ENCODE measurements around the gene PGM1. TPM values are rescaled to one million over a fixed set of nuclear protein-coding genes. Genes with fewer than 3 reads are reported as not detected.

Gene PGM1
- total RNA-seq, 3 donors from 2014 or later (not counting 1 experiment from before 2014, with no cell fraction given) = 23.5 to 31.4 (median 23.7) TPM

- WGBS (ENCODE audit: insufficient coverage) = 93% methylated on average over 15 of the region's 15 CpGs
- Mint-ChIP-seq H3K27ac (no peak overlapping the region), H3K9me3 (no peaks in the 10 kb centered on the region), H3K27me3 (ENCODE audit: low read depth in 2 of 2) (no peaks in the 10 kb centered on the region), H3K4me1 (no peaks in the 10 kb centered on the region), H3K4me3 (no peak overlapping the region), H3K36me3 (no peaks in the 10 kb centered on the region)
- Histone ChIP-seq H3K36me3 (ENCODE audit: control insufficient read depth, insufficient read depth, low read length) (no peaks in the 10 kb centered on the region), H3K9me3 (ENCODE audit: control insufficient read depth, insufficient read depth, low read length) (no peaks in the 10 kb centered on the region), H3K4me1 (ENCODE audit: control insufficient read depth, insufficient read depth, low read length) (no peaks in the 10 kb centered on the region), H3K27ac (ENCODE audit: low read length) (no peak overlapping the region), H3K4me3 (ENCODE audit: low read length) (no peak overlapping the region), H3K27me3 (ENCODE audit: control insufficient read depth, insufficient read depth, low read length) (no peaks in the 10 kb centered on the region)
- ATAC-seq = no peak
- no peak for TF ChIP-seq CTCF (IDR thresholded peaks at IDR 0.05)
- DNase-seq = no peak
- intact Hi-C loops (cut with micrococcal nuclease) = no loop called here
Measured at GRCh38 chr1:63669151-63669961, 76.1 kb downstream of the PGM1 start.

- H3K4me1 ChIP-seq (ENCODE audit: control insufficient read depth, insufficient read depth, low read length) = no peaks in the 10 kb centered on the region
- intact Hi-C loops (cut with micrococcal nuclease) = no loop called here
- no peak overlapping the region for H3K4me3 Mint-ChIP-seq
- WGBS (ENCODE audit: insufficient coverage) = 98% methylated on average over 5 of the region's 5 CpGs
- H3K4me3 ChIP-seq (ENCODE audit: low read length) = no peak overlapping the region
- no peak overlapping the region for H3K27ac ChIP-seq (ENCODE audit: low read length)
- DNase-seq (no peak), ATAC-seq (no peak)
- H3K9me3 Mint-ChIP-seq = no peaks in the 10 kb centered on the region
- no peak for TF ChIP-seq CTCF (IDR thresholded peaks at IDR 0.05)
- H3K36me3 ChIP-seq (ENCODE audit: control insufficient read depth, insufficient read depth, low read length) = no peaks in the 10 kb centered on the region
- no peaks in the 10 kb centered on the region for H3K4me1 Mint-ChIP-seq
- H3K36me3 Mint-ChIP-seq = no peaks in the 10 kb centered on the region
- H3K27ac Mint-ChIP-seq = no peak overlapping the region
- no peaks in the 10 kb centered on the region for H3K27me3 ChIP-seq (ENCODE audit: control insufficient read depth, insufficient read depth, low read length)
- H3K27me3 Mint-ChIP-seq (ENCODE audit: low read depth in 2 of 2) = no peaks in the 10 kb centered on the region
- no peaks in the 10 kb centered on the region for H3K9me3 ChIP-seq (ENCODE audit: control insufficient read depth, insufficient read depth, low read length)
Measured at GRCh38 chr1:63670164-63670563, 77.0 kb downstream of the PGM1 start.

GRCh38 chr1:63671514-63671913 lies 78.3 kb downstream of the PGM1 start:
- Histone ChIP-seq H3K36me3 (ENCODE audit: control insufficient read depth, insufficient read depth, low read length) (no peaks in the 10 kb centered on the region), H3K4me3 (ENCODE audit: low read length) (no peak overlapping the region), H3K4me1 (ENCODE audit: control insufficient read depth, insufficient read depth, low read length) (no peaks in the 10 kb centered on the region), H3K27me3 (ENCODE audit: control insufficient read depth, insufficient read depth, low read length) (no peaks in the 10 kb centered on the region), H3K9me3 (ENCODE audit: control insufficient read depth, insufficient read depth, low read length) (no peaks in the 10 kb centered on the region), H3K27ac (ENCODE audit: low read length) (no peak overlapping the region)
- intact Hi-C loops (cut with micrococcal nuclease) = no loop called here
- Mint-ChIP-seq H3K36me3 (no peaks in the 10 kb centered on the region), H3K9me3 (no peaks in the 10 kb centered on the region), H3K4me1 (no peaks in the 10 kb centered on the region), H3K27me3 (ENCODE audit: low read depth in 2 of 2) (no peaks in the 10 kb centered on the region), H3K4me3 (no peak overlapping the region), H3K27ac (no peak overlapping the region)
- DNase-seq = no peak
- TF ChIP-seq CTCF (IDR thresholded peaks at IDR 0.05) = no peak
- no peak for ATAC-seq
- 93% methylated on average over 1 of the region's 1 CpG for WGBS (ENCODE audit: insufficient coverage)
